GM23338 (cell line): Measurements from ENCODE around the gene ANO4. TPM values are rescaled to one million over a fixed set of nuclear protein-coding genes. Genes with fewer than 3 reads are reported as not detected.

Experiments
- ATAC-seq: fragments of 200-7000 bp; cut with Tn5 transposase; 3 replicates; pipeline ENCODE4 v1.9.1; 2020
- DNase-seq: peaks from one replicate; pipeline ENCODE4 v3.0.0-alpha.2; 2015; ENCODE audit warnings: low spot score
- H2AFZ ChIP-seq: fragments of 200-600 bp; sonication (generic); 2 replicates; pipeline ENCODE4 v1.8.0; 2016; ENCODE audit warnings: antibody characterized with exemption, mild to moderate bottlenecking, moderate library complexity
- H3F3A ChIP-seq: fragments of 200-600 bp; sonication (generic); replicated peaks from 2 replicates; pipeline ENCODE4 v1.8.0; 2017; ENCODE audit warnings: antibody characterized with exemption, mixed run types, low read depth
- H3K27ac ChIP-seq: fragments of 200-600 bp; sonication (generic); 2 replicates; pipeline ENCODE4 v1.6.1; 2016; ENCODE audit warnings: low read depth
- H3K27me3 ChIP-seq: fragments of 200-600 bp; sonication (generic); 2 replicates; pipeline ENCODE4 v1.8.0; 2016; ENCODE audit warnings: mild to moderate bottlenecking, mixed run types, moderate library complexity; ENCODE audit not compliant: insufficient read depth
- H3K36me3 ChIP-seq: fragments of 200-600 bp; sonication (generic); 2 replicates; pipeline ENCODE4 v1.8.0; 2016; ENCODE audit warnings: mild to moderate bottlenecking; ENCODE audit not compliant: insufficient read depth
- H3K4me1 ChIP-seq: fragments of 200-600 bp; sonication (generic); 2 replicates; pipeline ENCODE4 v1.8.0; 2016; ENCODE audit warnings: mild to moderate bottlenecking, moderate library complexity; ENCODE audit not compliant: insufficient read depth
- H3K4me2 ChIP-seq: fragments of 200-600 bp; sonication (generic); 2 replicates; pipeline ENCODE4 v1.7.1; 2017; ENCODE audit warnings: mixed run types
- H3K4me3 ChIP-seq: fragments of 200-600 bp; sonication (generic); 2 replicates; pipeline ENCODE4 v1.6.1; 2016; ENCODE audit warnings: mixed run types
- H3K79me2 ChIP-seq: fragments of 200-600 bp; sonication (generic); replicated peaks from 2 replicates; pipeline ENCODE4 v1.8.0; 2017; ENCODE audit warnings: mild to moderate bottlenecking; ENCODE audit not compliant: insufficient read depth
- H3K9me2 ChIP-seq: fragments of 200-600 bp; sonication (generic); 2 replicates; pipeline ENCODE4 v1.8.0; 2017; ENCODE audit not compliant: insufficient read depth
- H4K20me1 ChIP-seq: fragments of 200-600 bp; sonication (generic); replicated peaks from 2 replicates; pipeline ENCODE4 v1.8.0; 2017; ENCODE audit warnings: mild to moderate bottlenecking; ENCODE audit not compliant: insufficient read depth
- H3K27ac Mint-ChIP-seq: 2 replicates; pipeline ENCODE4 v1.8.0; 2020; ENCODE audit warnings: inconsistent platforms, mild to moderate bottlenecking, moderate library complexity, mixed read lengths
- H3K27me3 Mint-ChIP-seq: 3 replicates; pipeline ENCODE4 v1.8.0; 2022; ENCODE audit warnings: low read depth, mild to moderate bottlenecking, moderate library complexity, mixed read lengths, inconsistent platforms; ENCODE audit not compliant: insufficient read depth, poor library complexity
- H3K36me3 Mint-ChIP-seq: 3 replicates; pipeline ENCODE4 v1.8.0; 2021; ENCODE audit warnings: low read depth, mild to moderate bottlenecking, inconsistent platforms, moderate library complexity, mixed read lengths
- H3K4me1 Mint-ChIP-seq: 3 replicates; pipeline ENCODE4 v1.8.0; 2020; ENCODE audit warnings: mild to moderate bottlenecking, inconsistent platforms, mixed read lengths
- H3K4me3 Mint-ChIP-seq: 3 replicates; pipeline ENCODE4 v1.8.0; 2021; ENCODE audit warnings: moderate library complexity, mild to moderate bottlenecking, inconsistent platforms, mixed read lengths
- H3K9me3 Mint-ChIP-seq: 3 replicates; pipeline ENCODE4 v1.8.0; 2020; ENCODE audit warnings: moderate library complexity, mild to moderate bottlenecking, inconsistent platforms, mixed read lengths
- CTCF ChIP-seq, 2 experiments: fragments of 200-600 bp in 1 of 2; sonication (generic) in 1 of 2; conservative IDR thresholded peaks; 2 replicates each; pipeline versions ENCODE4 v1.5.1 to v1.6.1; 2016 to 2017; ENCODE audit warnings: antibody characterized with exemption in 2 of 2, low read depth in 2 of 2, mild to moderate bottlenecking in 2 of 2, moderate library complexity in 1 of 2
- ETS1 ChIP-seq: IDR thresholded peaks from 2 replicates; pipeline ENCODE4 v1.6.1; 2016; ENCODE audit warnings: antibody characterized with exemption
- NANOG ChIP-seq: IDR thresholded peaks from 2 replicates; pipeline ENCODE4 v1.6.1; 2016; ENCODE audit warnings: antibody characterized with exemption, borderline replicate concordance
- POLR2AphosphoS5 ChIP-seq: IDR thresholded peaks from 2 replicates; pipeline ENCODE4 v1.6.1; 2016; ENCODE audit warnings: antibody characterized with exemption, low read depth
- REST ChIP-seq: IDR thresholded peaks from one replicate; pipeline ENCODE4 v1.6.1; 2018; ENCODE audit warnings: antibody characterized with exemption; ENCODE audit not compliant: unreplicated experiment
- STAT1 ChIP-seq: IDR thresholded peaks from one replicate; pipeline ENCODE4 v1.6.1; 2016; ENCODE audit warnings: antibody characterized with exemption; ENCODE audit not compliant: unreplicated experiment
- ZNF114 ChIP-seq: fragments of 250-450 bp; sonication (Bioruptor Pico); IDR thresholded peaks from 2 replicates; pipeline ENCODE4 v1.5.0; 2020; ENCODE audit warnings: mild to moderate bottlenecking, moderate library complexity
- ZNF331 ChIP-seq: fragments of 250-450 bp; sonication (Bioruptor Pico); IDR thresholded peaks from 2 replicates; pipeline ENCODE4 v1.5.0; 2020; ENCODE audit warnings: low read depth, mild to moderate bottlenecking, moderate library complexity
- polyA plus RNA-seq: library from polyadenylated mRNA; unstranded; fragments of >200 nt; fragmentation: Nextera tagmentation; extraction: Ambion mirVana; gene quantifications from 2 replicates; pipeline ENCODE4 v1.2.1, GENCODE V29; 2016
- total RNA-seq: library from RNA; depleted of rRNA; stranded (reverse); fragments of >200 nt; shearing (Covaris generic); gene quantifications from 2 replicates; pipeline ENCODE4 v1.2.3, GENCODE V29; 2014

ANO4 gene
- total and polyA plus RNA-seq, 2 experiments from 2014 or later, result 1.7 to 8.7 TPM

GRCh38 chr12:101107032-101107763, 312.6 kb downstream of the ANO4 start (continued):
- TF ChIP-seq ZNF331 (no peak), ETS1 (no peak), POLR2AphosphoS5 (no peak), NANOG (no peak), ZNF114 (no peak), REST (no peak), STAT1 (no peak)

- Histone ChIP-seq H3K79me2 (no peaks in the 10 kb centered on the region), H3K4me3 (no peak overlapping the region), H3K9me2 (no peaks in the 10 kb centered on the region), H3K27ac (no peak overlapping the region), H3K36me3 (no peaks in the 10 kb centered on the region), H4K20me1 (no peaks in the 10 kb centered on the region), H3K27me3 (no peaks in the 10 kb centered on the region), H3K4me2 (no peak overlapping the region), H3K4me1 (no peaks in the 10 kb centered on the region), H2AFZ (no peak overlapping the region), H3F3A (no peaks in the 10 kb centered on the region)
- TF ChIP-seq CTCF (conservative IDR thresholded peaks at IDR 0.05; ENCODE audit: low read depth in 2 of 2) (peak; percentile 42 to 66), REST (no peak), NANOG (no peak)
- Mint-ChIP-seq H3K4me3 (no peak overlapping the region), H3K27me3 (peaks cover 2% of the 10 kb centered on the region), H3K36me3 (no peaks in the 10 kb centered on the region), H3K27ac (no peak overlapping the region), H3K9me3 (no peaks in the 10 kb centered on the region), H3K4me1 (no peaks in the 10 kb centered on the region)
- peak; percentile 51; the same call in 2 of the 3 replicates for ATAC-seq
- peak; percentile 45 for DNase-seq
Observed at GRCh38 chr12:101108130-101108529, 313.6 kb downstream of the ANO4 start.
